Amniotic epithelial cell (primary cell): ENCODE results near the gene MRPL43.

ENCODE experiments used
- DNase-seq: peaks from one replicate; pipeline ENCODE4 v3.0.0-alpha.2; 2010; ENCODE audit warnings: low read depth

Gene MRPL43

DNA sequence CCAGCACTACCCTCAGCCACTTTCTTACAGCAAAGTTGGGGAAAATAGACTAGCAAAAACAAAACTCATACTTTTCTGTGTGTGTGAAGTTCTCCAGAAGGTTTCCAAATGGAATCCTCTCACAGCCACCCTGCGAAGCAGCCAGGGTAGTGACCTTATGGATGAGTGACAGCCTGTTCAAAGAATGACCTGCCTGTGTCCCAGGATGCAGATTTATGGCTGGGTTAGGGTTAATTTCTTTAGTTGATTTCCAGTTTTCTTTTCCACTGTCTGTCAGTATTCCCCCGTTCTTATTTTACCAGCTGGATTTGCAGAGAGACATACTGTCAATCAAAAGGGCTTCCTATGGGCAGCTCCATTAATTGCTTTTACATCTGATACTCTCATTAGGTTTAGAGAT lies 20.4 kb downstream of the MRPL43 start:
- DNase-seq = no peak

DNA sequence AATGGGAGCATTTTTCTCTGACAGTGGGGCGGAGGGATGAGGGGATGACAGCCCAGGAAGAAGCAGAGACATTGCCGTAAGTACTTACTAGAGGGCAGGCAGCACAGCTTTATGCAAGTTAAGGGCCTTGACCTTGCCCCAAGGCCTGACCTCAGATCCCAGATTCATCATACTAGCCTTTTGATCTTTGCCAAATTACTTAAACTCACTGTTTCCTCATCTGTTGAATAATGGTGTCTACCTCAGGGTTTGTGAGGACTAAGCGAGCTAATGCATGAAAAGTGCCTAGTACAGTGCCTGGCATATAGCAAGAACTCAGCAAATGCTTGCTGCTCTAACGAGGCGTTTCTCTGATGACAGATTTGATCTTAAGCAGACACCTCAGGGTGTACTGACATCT lies 21.5 kb downstream of the MRPL43 start:
- DNase-seq = no peak

DNA sequence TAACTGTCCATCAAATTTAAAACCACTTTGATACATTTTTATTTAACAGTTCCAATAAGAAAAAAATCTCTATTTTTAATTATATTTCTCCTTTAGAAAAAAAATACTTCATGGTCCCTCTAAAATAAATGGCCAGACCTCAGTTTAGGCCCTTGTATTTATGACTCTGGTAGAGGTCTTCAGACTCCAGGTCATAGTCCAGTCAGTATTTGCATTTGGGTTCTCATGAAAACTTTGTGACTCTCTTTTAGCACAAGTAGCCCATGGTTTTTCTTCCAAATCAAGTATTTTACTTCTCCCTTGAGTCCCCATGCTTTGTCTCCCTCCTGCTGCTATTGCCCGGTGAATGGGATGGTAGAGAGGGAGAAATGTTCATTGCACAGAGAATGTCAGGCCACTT lies 23.5 kb downstream of the MRPL43 start:
- DNase-seq = no peak

DNA sequence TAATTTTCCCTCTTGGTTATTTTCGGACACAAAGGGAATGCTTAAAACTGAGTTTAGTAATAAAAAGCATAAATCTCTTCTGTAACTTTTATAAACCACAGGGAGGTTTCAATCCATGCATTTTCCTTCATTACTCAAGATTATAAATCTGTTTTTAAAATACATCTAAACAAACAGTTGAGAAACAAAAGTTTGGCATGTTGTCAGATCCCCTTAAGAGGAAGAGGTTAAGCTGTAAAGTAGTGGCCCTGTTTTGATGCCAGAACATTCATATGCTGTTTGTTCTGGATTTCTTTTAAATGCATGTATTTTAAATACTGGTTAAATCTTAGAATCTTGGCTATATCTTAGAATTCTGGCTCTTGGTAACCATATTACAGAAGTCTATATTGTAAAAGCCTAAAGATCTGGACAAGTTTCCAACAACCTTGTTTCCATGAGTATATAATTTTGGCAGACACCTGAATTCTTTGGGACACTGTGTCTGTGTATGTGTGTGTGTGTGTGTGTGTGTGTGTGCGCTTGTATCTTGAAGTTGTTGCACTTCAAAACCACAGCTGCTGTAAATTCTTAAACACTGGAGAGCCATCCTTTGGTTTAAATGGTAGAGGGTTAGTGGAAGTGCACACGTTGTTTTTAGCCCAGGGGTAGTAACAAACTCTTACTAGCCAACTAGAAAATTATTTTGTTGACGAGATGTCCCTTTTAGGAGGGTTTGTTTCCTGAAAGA lies 24.8 kb downstream of the MRPL43 start:
- no peak for DNase-seq

- DNase-seq = peak; percentile 28
These were observed 27.0 kb downstream of the MRPL43 start for GRCh38 chr10:100960251-100960650.

DNA sequence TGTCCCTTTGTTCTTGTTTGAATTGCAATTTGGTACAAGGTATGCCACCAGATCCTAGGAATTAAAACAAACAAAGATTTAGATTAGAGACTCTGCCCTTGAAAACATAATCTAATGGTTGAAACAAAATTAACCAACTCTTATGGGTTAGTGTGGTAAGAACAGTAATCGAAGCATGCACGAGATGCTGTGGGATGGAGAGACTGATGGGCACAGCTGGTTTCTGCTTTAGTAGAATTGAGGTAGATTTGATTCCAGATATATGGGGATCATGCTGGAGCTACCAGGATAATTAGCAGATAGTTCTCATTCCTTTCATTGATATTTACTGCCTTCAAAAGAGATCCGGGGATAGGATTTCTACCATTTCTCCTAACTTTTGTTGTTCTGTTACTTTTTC lies 38.4 kb downstream of the MRPL43 start:
- no peak for DNase-seq

DNA sequence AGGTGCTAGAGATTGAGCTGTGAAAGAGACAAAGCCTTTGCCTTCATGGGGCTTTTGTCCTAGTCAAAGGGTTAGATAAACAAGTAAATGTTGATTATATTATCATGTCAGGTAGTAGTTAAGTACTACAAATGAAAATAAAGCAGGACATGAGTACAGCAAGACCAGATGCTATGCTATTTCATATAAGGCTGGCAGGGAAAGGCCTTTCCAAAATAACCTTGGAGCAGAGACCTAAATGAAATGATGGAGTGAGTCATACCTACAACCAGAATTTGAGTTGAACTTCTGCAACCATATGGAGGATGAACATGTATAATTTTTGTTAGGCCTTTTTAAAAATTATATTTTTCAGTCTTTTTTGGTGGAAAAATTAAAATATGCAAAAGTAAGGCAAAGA lies 41.5 kb downstream of the MRPL43 start:
- no peak for DNase-seq

DNA sequence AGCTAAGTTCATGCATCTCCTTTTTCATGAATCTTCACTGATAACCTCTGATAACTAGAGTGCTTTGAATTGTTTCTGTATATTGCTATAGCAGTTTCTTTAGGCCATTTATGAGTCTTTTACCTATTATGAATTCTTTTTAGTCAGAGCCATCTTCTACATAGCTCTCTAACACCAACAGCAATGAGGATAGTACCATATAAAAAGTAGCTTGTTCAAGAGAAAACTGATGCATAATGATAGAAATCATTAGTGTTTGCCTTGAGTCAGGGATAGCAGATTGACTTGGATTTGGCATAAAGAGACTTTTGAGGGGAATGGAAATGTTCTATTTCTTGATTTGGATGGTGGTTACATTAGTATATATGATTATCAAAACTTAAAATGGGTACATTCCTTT lies 43.8 kb downstream of the MRPL43 start:
- DNase-seq = no peak

DNA sequence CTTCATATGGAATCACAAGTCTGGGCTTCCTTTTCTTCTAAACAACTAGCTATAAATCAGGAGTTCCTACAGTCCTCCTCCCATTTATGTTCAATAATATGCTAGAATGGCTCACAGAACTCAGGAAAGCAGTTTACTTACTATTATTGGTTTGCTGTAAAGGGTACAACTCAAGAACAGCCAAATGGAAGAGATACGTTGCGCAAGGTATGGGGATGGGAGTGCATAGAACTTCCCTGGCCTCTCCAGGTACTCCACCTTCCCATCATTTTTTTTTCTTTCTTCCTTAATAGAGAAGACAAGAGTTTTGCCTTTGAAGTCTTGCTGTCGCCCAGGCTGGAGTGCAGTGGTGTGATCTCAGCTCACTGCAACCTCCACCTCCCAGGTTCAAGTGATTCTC lies 45.1 kb downstream of the MRPL43 start:
- DNase-seq = no peak

GRCh38 chr10:100939763-100940344 lies 47.4 kb downstream of the MRPL43 start:
- DNase-seq = peak; percentile 12
